K562 (cell line): ENCODE measurements around the gene ZNRF3. TPM values are rescaled to one million over a fixed set of nuclear protein-coding genes. Genes with fewer than 3 reads are reported as not detected.

ENCODE experiments used
- ATAC-seq: fragments of 200-7000 bp; cut with Tn5 transposase; 3 replicates; pipeline ENCODE4 v1.9.1; 2020; ENCODE audit warnings: moderate library complexity
- BruUV-seq: library from RNA; stranded (reverse); fragments of 400-500 nt; replicated peaks from 2 replicates; lab custom pipeline; 2021; lab: Mats Ljungman, UMichigan
- CTCF ChIA-PET: fragments of 300-600 bp; formaldehyde crosslinking; extraction: SDS; loops from one replicate; lab custom pipeline; 2021; ENCODE audit warnings: low intra/inter-chr PET ratio; lab: Yijun Ruan, JAX
- POLR2A ChIA-PET: fragments of 300-600, 350-650 bp; sonication (Branson Sonifier 250); formaldehyde crosslinking; extraction: SDS; loops from one replicate; lab custom pipeline; 2021; ENCODE audit warnings: antibody characterized with exemption, inconsistent platforms; lab: Yijun Ruan, JAX
- DNase-seq, 4 experiments: peaks; one replicate each; pipeline versions ENCODE4 v3.0.0 to v3.0.0-alpha.2; 2011 to 2018; ENCODE audit warnings: low spot score in 3 of 4, mixed read lengths in 3 of 4; ENCODE audit errors: extremely low read depth in 1 of 4
- FAIRE-seq: peaks from 2 replicates; lab custom pipeline; 2011; peaks lifted over from hg19 to GRCh38; lab: Jason Lieb, UNC
- H2AFZ ChIP-seq: 2 replicates; pipeline ENCODE4 v1.6.0; 2011; ENCODE audit warnings: low read depth, low read length, control low read depth, inconsistent platforms
- H3K27ac ChIP-seq: fragments of 200-600 bp; 3 replicates; pipeline ENCODE4 v1.8.0; 2011; ENCODE audit warnings: low read depth, mild to moderate bottlenecking, control low read depth, inconsistent platforms, low read length, moderate library complexity, mixed read lengths; ENCODE audit errors: extremely low read depth
- H3K27me3 ChIP-seq, 2 experiments: fragments of 300-600 bp in 1 of 2; 2 replicates in 1 of 2; 3 replicates in 1 of 2; pipeline versions ENCODE4 v1.6.0 to v1.8.0; 2011; ENCODE audit warnings: inconsistent platforms in 2 of 2, low read length in 2 of 2, mild to moderate bottlenecking in 1 of 2, mixed read lengths in 1 of 2, moderate library complexity in 1 of 2; ENCODE audit not compliant: control insufficient read depth in 2 of 2, insufficient read depth in 2 of 2
- H3K36me3 ChIP-seq: fragments of 300-600 bp; 3 replicates; pipeline ENCODE4 v1.8.0; 2011; ENCODE audit warnings: mild to moderate bottlenecking, low read length, inconsistent platforms; ENCODE audit not compliant: control insufficient read depth, insufficient read depth
- H3K4me1 ChIP-seq, 2 experiments: fragments of 200-600 bp in 1 of 2; replicated peaks in 1 of 2; 2 replicates in 1 of 2; 3 replicates in 1 of 2; pipeline versions ENCODE4 v1.5.1 to v1.8.0; 2011; ENCODE audit warnings: inconsistent platforms in 2 of 2, low read length in 2 of 2, mild to moderate bottlenecking in 1 of 2, mixed read lengths in 1 of 2, moderate library complexity in 1 of 2; ENCODE audit not compliant: control insufficient read depth in 2 of 2, insufficient read depth in 2 of 2
- H3K4me2 ChIP-seq: 2 replicates; pipeline ENCODE4 v1.6.1; 2011; ENCODE audit warnings: low read length, control low read depth, inconsistent platforms, mixed read lengths; ENCODE audit not compliant: insufficient read depth
- H3K4me3 ChIP-seq: fragments of 200-600 bp; sonication (generic), shearing (Covaris generic); 2 replicates; pipeline ENCODE4 v1.5.1; 2016; ENCODE audit warnings: control low read depth, inconsistent platforms
- H3K79me2 ChIP-seq: fragments of 200-600 bp; 3 replicates; pipeline ENCODE4 v1.8.0; 2011; ENCODE audit warnings: low read length, inconsistent platforms; ENCODE audit not compliant: control insufficient read depth, insufficient read depth
- H3K9ac ChIP-seq, 2 experiments: 2 replicates each; pipeline versions ENCODE4 v1.6.0 to v1.6.1; 2011; ENCODE audit warnings: low read depth in 2 of 2, low read length in 2 of 2, control low read depth in 1 of 2, inconsistent platforms in 1 of 2, mild to moderate bottlenecking in 1 of 2, mixed read lengths in 1 of 2; ENCODE audit not compliant: insufficient read depth in 1 of 2
- H3K9me1 ChIP-seq: one replicate; pipeline ENCODE4 v1.6.0; 2011; ENCODE audit warnings: inconsistent platforms, mild to moderate bottlenecking, low read length, moderate library complexity; ENCODE audit not compliant: control insufficient read depth, insufficient read depth
- H3K9me3 ChIP-seq: replicated peaks from 2 replicates; pipeline ENCODE4 v1.5.1; 2011; ENCODE audit warnings: low read depth, low read length, inconsistent platforms; ENCODE audit not compliant: control insufficient read depth, insufficient read depth
- H4K20me1 ChIP-seq: replicated peaks from 2 replicates; pipeline ENCODE4 v1.6.1; 2011; ENCODE audit warnings: low read length, inconsistent platforms, mixed read lengths; ENCODE audit not compliant: control insufficient read depth, insufficient read depth
- ATF1 ChIP-seq, 2 experiments: fragments of 450-650 bp in 1 of 2; IDR thresholded peaks; 2 replicates each; pipeline ENCODE4 v1.6.1; 2016; ENCODE audit warnings: missing compliant biosample characterization in 1 of 2, missing genetic modification characterization in 1 of 2
- CBX2 ChIP-seq: fragments of 200-600 bp; sonication (generic); IDR thresholded peaks from one replicate; pipeline ENCODE4 v1.6.1; 2012; ENCODE audit warnings: mild to moderate bottlenecking, low read length, inconsistent platforms; ENCODE audit not compliant: insufficient read depth, poor library complexity, severe bottlenecking
- DMBX1 ChIP-seq: fragments of 250-450 bp; sonication (Bioruptor Pico); IDR thresholded peaks from 2 replicates; pipeline ENCODE4 v1.8.0; 2022; ENCODE audit warnings: inconsistent platforms, mild to moderate bottlenecking, moderate library complexity, borderline replicate concordance
- DNMT1 ChIP-seq: fragments of 450-650 bp; IDR thresholded peaks from 2 replicates; pipeline ENCODE4 v1.6.1; 2016; ENCODE audit warnings: antibody characterized with exemption, mild to moderate bottlenecking
- E4F1 ChIP-seq: fragments of 250-450 bp; sonication (Bioruptor Pico); IDR thresholded peaks from 2 replicates; pipeline ENCODE4 v1.5.0; 2021; ENCODE audit warnings: mild to moderate bottlenecking, borderline replicate concordance
- ESRRA ChIP-seq: fragments of 450-650 bp; IDR thresholded peaks from 2 replicates; pipeline ENCODE4 v1.6.1; 2014; ENCODE audit warnings: low read depth, mild to moderate bottlenecking, moderate library complexity, borderline replicate concordance
- HNRNPK ChIP-seq: fragments of 200-400 bp; formaldehyde crosslinking; IDR thresholded peaks from one replicate; pipeline ENCODE4 v1.6.1; 2018; ENCODE audit warnings: mild to moderate bottlenecking, low read depth, low read length; ENCODE audit not compliant: poor library complexity, severe bottlenecking
- NCOA4 ChIP-seq: fragments of 450-650 bp; IDR thresholded peaks from 2 replicates; pipeline ENCODE4 v1.6.1; 2018; ENCODE audit warnings: mild to moderate bottlenecking; ENCODE audit not compliant: partially characterized antibody
- NELFE ChIP-seq: IDR thresholded peaks from 2 replicates; pipeline ENCODE4 v1.6.1; 2011; ENCODE audit warnings: mild to moderate bottlenecking; ENCODE audit not compliant: insufficient read depth, insufficient read length
- NFRKB ChIP-seq: fragments of 450-650 bp; IDR thresholded peaks from 2 replicates; pipeline ENCODE4 v1.6.1; 2016; ENCODE audit warnings: low read depth
- NONO ChIP-seq, 2 experiments: fragments of 200-400 bp in 1 of 2; fragments of 450-650 bp in 1 of 2; formaldehyde crosslinking in 1 of 2; IDR thresholded peaks; 2 replicates each; pipeline ENCODE4 v1.6.1; 2017; ENCODE audit warnings: low read depth in 2 of 2, mild to moderate bottlenecking in 2 of 2, moderate library complexity in 2 of 2, low read length in 1 of 2
- NUFIP1 ChIP-seq: fragments of 450-650 bp; IDR thresholded peaks from 2 replicates; pipeline ENCODE4 v1.6.1; 2018; ENCODE audit not compliant: partially characterized antibody
- PHB2 ChIP-seq: fragments of 450-650 bp; IDR thresholded peaks from 2 replicates; pipeline ENCODE4 v1.6.1; 2017; ENCODE audit warnings: low read depth
- POLR2A ChIP-seq: fragments of 450-650 bp; conservative IDR thresholded peaks from 2 replicates; pipeline ENCODE4 v1.6.1; 2016
- RBFOX2 ChIP-seq: fragments of 200-400 bp; formaldehyde crosslinking; IDR thresholded peaks from 2 replicates; pipeline ENCODE4 v1.6.1; 2017; ENCODE audit warnings: low read depth, mild to moderate bottlenecking, low read length, moderate library complexity
- RUNX1 ChIP-seq: sonication (generic); IDR thresholded peaks from 2 replicates; pipeline ENCODE4 v1.6.1; 2016; ENCODE audit warnings: antibody characterized with exemption, low read depth
- SMARCE1 ChIP-seq: fragments of 450-650 bp; IDR thresholded peaks from 2 replicates; pipeline ENCODE4 v1.7.1; 2016; ENCODE audit warnings: mild to moderate bottlenecking
- TCF7 ChIP-seq: sonication (generic); IDR thresholded peaks from 2 replicates; pipeline ENCODE4 v1.6.1; 2016; ENCODE audit warnings: antibody characterized with exemption, borderline replicate concordance
- TOE1 ChIP-seq, 2 experiments: fragments of 450-650 bp in 1 of 2; sonication (generic) in 1 of 2; formaldehyde crosslinking in 1 of 2; IDR thresholded peaks; 2 replicates each; pipeline versions ENCODE4 v1.7.1 to v1.8.0; 2016 to 2022; ENCODE audit warnings: borderline replicate concordance in 2 of 2, mild to moderate bottlenecking in 2 of 2, antibody characterized with exemption in 1 of 2, inconsistent platforms in 1 of 2, low read depth in 1 of 2, missing genetic modification reagents in 1 of 2, moderate library complexity in 1 of 2
- ZNF384 ChIP-seq: IDR thresholded peaks from 2 replicates; pipeline ENCODE4 v1.6.1; 2012; ENCODE audit warnings: low read depth, low read length, improper control_type of control experiment
- WGBS: fragments of 100-300 bp; shearing (Covaris generic); methylation state at CpG from one replicate; pipeline ENCODE4 v1.1.6; 2016; ENCODE audit warnings: low coverage, mixed read lengths; ENCODE audit not compliant: insufficient coverage; ENCODE audit errors: missing lambda C conversion rate; 5-methylcytosine and 5-hydroxymethylcytosine counted together
- in situ Hi-C: fragments of 300-500 bp; cut with MboI; formaldehyde crosslinking; loops from 4 replicates; pipeline ENCODE4 v1.15.0; 2018; ENCODE audit warnings: inconsistent platforms, mixed read lengths
- intact Hi-C: fragments of 100-400 bp; cut with micrococcal nuclease; formaldehyde crosslinking; loops from 2 replicates; pipeline ENCODE4 v1.14.2; 2022
- polyA plus RNA-seq, 8 experiments: library from polyadenylated mRNA; depleted of rRNA in 4 of 8; stranded (reverse) in 5 of 8; unstranded in 3 of 8; fragments of >200 nt; fragmentation: Nextera tagmentation in 2 of 8; fragmentation: Illumina TruSeq in 1 of 8; extraction: Ambion mirVana in 2 of 8; extraction: Trizol in 1 of 8; gene quantifications; 2 replicates each; pipeline versions ENCODE4 v1.2.1 to v1.2.3, GENCODE V29; 2011 to 2014; ENCODE audit warnings: inconsistent platforms in 1 of 8, missing spikeins in 1 of 8
- total RNA-seq, 7 experiments: library from RNA; depleted of rRNA in 6 of 7; stranded (reverse); fragments of >200 nt in 6 of 7; fragmentation: Illumina TruSeq in 2 of 7; extraction: Trizol in 2 of 7; gene quantifications; 2 replicates each; pipeline versions ENCODE4 v1.2.1 to v1.2.3, GENCODE V29; 2011 to 2021; ENCODE audit warnings: low replicate concordance in 1 of 7
- TF ChIP-seq, protein P1 (sequence below): fragments of 200-800 bp; sonication (Bioruptor generic); IDR thresholded peaks from 2 replicates; pipeline ENCODE4 v1.6.1; 2017; ENCODE audit warnings: missing genetic modification characterization, missing compliant biosample characterization

ZNRF3 gene
- total and polyA plus RNA-seq, 9 of the 15 experiments (the other 6 are each of a cell fraction or from before 2014, with no cell fraction given), result 0.41 to 5.9 (median 1.7) TPM

- CTCF ChIA-PET, result no interaction called here
- Histone ChIP-seq H3K4me2 (peak overlapping the region; percentile 66), H2AFZ (peak overlapping the region; percentile 86), H3K36me3 (no peaks in the 10 kb centered on the region), H4K20me1 (no peaks in the 10 kb centered on the region), H3K9me3 (no peaks in the 10 kb centered on the region), H3K27ac (peak overlapping the region; percentile 76), H3K79me2 (no peaks in the 10 kb centered on the region), H3K4me3 (no peak overlapping the region), H3K9ac (peak overlapping the region in 1 of 2 experiments; percentile 38; a peak in 2 of 4 replicates), H3K9me1 (no peaks in the 10 kb centered on the region), H3K4me1 (peaks cover 10 to 27% of the 10 kb centered on the region in 2 experiments), H3K27me3 (no peaks in the 10 kb centered on the region)
- BruUV-seq, result no TSS peak
- DNase-seq (peak in 2 of 4 experiments; percentile 28 to 31), FAIRE-seq (peak; percentile 73), ATAC-seq (peak; percentile 78)
- WGBS, result 27% methylated on average over 5 of the region's 6 CpGs
- in situ Hi-C loops, result no loop called here
- intact Hi-C loops, result no loop called here
- POLR2A ChIA-PET, result interaction anchor here (0.7 to 1.7 kb wide), 2 partner anchors 10 to 11 kb away, joined by 3 to 5 read pairs; no protein-coding TSS in a partner anchor
- TF ChIP-seq TCF7, result no peak
- no peak for TF ChIP-seq E4F1 (CRISPR knock-in tag)
- no peak for TF ChIP-seq RUNX1
- TF ChIP-seq POLR2A, result no peak
- TF ChIP-seq ZNF384, result no peak
- TF ChIP-seq NFRKB, result 0 out of 2 replicates have a peak, but pooled peaks have one; percentile 51
- no peak for TF ChIP-seq CBX2
- no peak for TF ChIP-seq NONO (IDR thresholded peaks at IDR 0.05; ENCODE audit: low read depth in 2 of 2, low read length in 1 of 2)
- TF ChIP-seq ESRRA, result peak; percentile 86
- no peak for TF ChIP-seq SMARCE1
- no peak for TF ChIP-seq RBFOX2
- peak; percentile 39; the same call in 1 of the 2 replicates for TF ChIP-seq DMBX1 (CRISPR knock-in tag)
- TF ChIP-seq NELFE, result no peak
- no peak for TF ChIP-seq NCOA4
- TF ChIP-seq, protein P1, sequence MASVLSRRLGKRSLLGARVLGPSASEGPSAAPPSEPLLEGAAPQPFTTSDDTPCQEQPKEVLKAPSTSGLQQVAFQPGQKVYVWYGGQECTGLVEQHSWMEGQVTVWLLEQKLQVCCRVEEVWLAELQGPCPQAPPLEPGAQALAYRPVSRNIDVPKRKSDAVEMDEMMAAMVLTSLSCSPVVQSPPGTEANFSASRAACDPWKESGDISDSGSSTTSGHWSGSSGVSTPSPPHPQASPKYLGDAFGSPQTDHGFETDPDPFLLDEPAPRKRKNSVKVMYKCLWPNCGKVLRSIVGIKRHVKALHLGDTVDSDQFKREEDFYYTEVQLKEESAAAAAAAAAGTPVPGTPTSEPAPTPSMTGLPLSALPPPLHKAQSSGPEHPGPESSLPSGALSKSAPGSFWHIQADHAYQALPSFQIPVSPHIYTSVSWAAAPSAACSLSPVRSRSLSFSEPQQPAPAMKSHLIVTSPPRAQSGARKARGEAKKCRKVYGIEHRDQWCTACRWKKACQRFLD, result peak; percentile 60; the same call in 1 of the 2 replicates
- TF ChIP-seq DNMT1, result no peak
- TF ChIP-seq NUFIP1, result no peak
- TF ChIP-seq TOE1 (IDR thresholded peaks at IDR 0.05; ENCODE audit: borderline replicate concordance), result no peak
- TF ChIP-seq TOE1 (CRISPR knock-in tag; IDR thresholded peaks at IDR 0.05; ENCODE audit: borderline replicate concordance, low read depth), result no peak
- no peak for TF ChIP-seq PHB2
- TF ChIP-seq ATF1 (CRISPR knock-in tag; IDR thresholded peaks at IDR 0.05), result no peak
- TF ChIP-seq ATF1 (tag; IDR thresholded peaks at IDR 0.05), result no peak
- no peak for TF ChIP-seq HNRNPK
Observed at GRCh38 chr22:29078869-29079207, 195.5 kb downstream of the ZNRF3 start.
